Esophagus squamous epithelium (tissue), 5 donors: ENCODE results near the gene SLC17A7. TPM values are rescaled to one million over a fixed set of nuclear protein-coding genes. Genes with fewer than 3 reads are reported as not detected.

Experiments
- DNase-seq: peaks from one replicate; lab custom pipeline; 2025; lab: John Stamatoyannopoulos, UW
- H3K27ac ChIP-seq, 4 donors: fragments of 200-600 bp; sonication (generic); one replicate each; pipeline ENCODE4 v1.5.1; 2016 to 2019; ENCODE audit warnings: mild to moderate bottlenecking in 1 of 4
- H3K27me3 ChIP-seq, 4 donors: fragments of 200-600 bp; sonication (generic); 1 replicate in 3 of 4; 2 replicates in 1 of 4; pipeline versions ENCODE4 v1.5.1 to v1.6.0; 2017 to 2021; ENCODE audit warnings: antibody characterized with exemption in 1 of 4
- H3K36me3 ChIP-seq, 3 donors: fragments of 200-600 bp; sonication (generic); one replicate each; pipeline ENCODE4 v1.5.1; 2016 to 2019
- H3K4me1 ChIP-seq, 3 donors: fragments of 200-600 bp; sonication (generic); one replicate each; pipeline ENCODE4 v1.5.1; 2017 to 2019
- H3K4me3 ChIP-seq, 4 donors: fragments of 200-600 bp; sonication (generic); 1 replicate in 3 of 4; 2 replicates in 1 of 4; pipeline ENCODE4 v1.5.1; 2016 to 2019; ENCODE audit warnings: mild to moderate bottlenecking in 2 of 4, moderate library complexity in 1 of 4
- H3K9me3 ChIP-seq, 3 donors: fragments of 200-600 bp; sonication (generic); one replicate each; pipeline ENCODE4 v1.5.1; 2016 to 2019
- CTCF ChIP-seq, 6 experiments: fragments of 450-650 bp in 4 of 6; fragments of 200-600 bp in 2 of 6; sonication (generic) in 2 of 6; IDR thresholded peaks; one replicate each; pipeline ENCODE4 v1.5.1; 2016 to 2019; ENCODE audit warnings: antibody characterized with exemption in 6 of 6, mild to moderate bottlenecking in 4 of 6, moderate library complexity in 4 of 6
- POLR2A ChIP-seq, 4 donors: fragments of 450-650 bp; IDR thresholded peaks; one replicate each; pipeline ENCODE4 v1.6.1; 2017; ENCODE audit warnings: antibody characterized with exemption in 4 of 4, mild to moderate bottlenecking in 4 of 4, moderate library complexity in 3 of 4
- WGBS, 2 donors: methylation state at CpG; one replicate each; pipeline ENCODE4 v1.1.5; 2018; 5-methylcytosine and 5-hydroxymethylcytosine counted together
- intact Hi-C: fragments of 100-400 bp; cut with DNase I; formaldehyde crosslinking; loops from one replicate; pipeline ENCODE4 v1.15.0; 2022
- total RNA-seq, 4 donors: library from RNA; depleted of rRNA; stranded (reverse); fragments of >200 nt; gene quantifications; one replicate each; pipeline ENCODE4 v1.1.0, GENCODE V29; 2016
- donor health status: DM: yes; HTN: yes; CAD: no.

The SLC17A7 gene
- total RNA-seq, 4 donors from 2014 or later: 0.13 to 1.5 (median 0.40) TPM

GRCh38 chr19:49390929-49391359, 50.4 kb downstream of the SLC17A7 start:
- Histone ChIP-seq H3K27me3 (peaks cover 0 to 49% (median 1%) of the 10 kb centered on the region in 4 donors), H3K36me3 (no peaks in the 10 kb centered on the region), H3K27ac (no peak overlapping the region), H3K4me3 (no peak overlapping the region), H3K4me1 (peaks cover 0 to 3% (median 0%) of the 10 kb centered on the region in 3 donors), H3K9me3 (no peaks in the 10 kb centered on the region)
- WGBS, 2 donors: 33 to 60% methylated on average over 7 to 9 of the region's 9 CpGs
- no peak for DNase-seq
- intact Hi-C loops: no loop called here
- TF ChIP-seq CTCF (IDR thresholded peaks at IDR 0.05): no peak
- no peak for TF ChIP-seq POLR2A (IDR thresholded peaks at IDR 0.05)

- H3K27me3 ChIP-seq: peaks cover 0 to 49% (median 1%) of the 10 kb centered on the region in 4 donors
- no peak for TF ChIP-seq POLR2A (IDR thresholded peaks at IDR 0.05)
- no peak for TF ChIP-seq CTCF (IDR thresholded peaks at IDR 0.05)
- WGBS, 2 donors: 52 to 54% methylated on average over 11 to 12 of the region's 26 CpGs
- no peak for DNase-seq
- intact Hi-C loops: no loop called here
- no peak overlapping the region for H3K4me3 ChIP-seq
- no peaks in the 10 kb centered on the region for H3K9me3 ChIP-seq
- no peak overlapping the region for H3K27ac ChIP-seq
- peaks cover 0 to 3% (median 0%) of the 10 kb centered on the region in 3 donors for H3K4me1 ChIP-seq
- H3K36me3 ChIP-seq: no peaks in the 10 kb centered on the region
These were observed 51.0 kb downstream of the SLC17A7 start for GRCh38 chr19:49390131-49390928.

GRCh38 chr19:49389406-49389805, 51.9 kb downstream of the SLC17A7 start:
- intact Hi-C loops: no loop called here
- Histone ChIP-seq H3K9me3 (no peaks in the 10 kb centered on the region), H3K36me3 (no peaks in the 10 kb centered on the region), H3K4me1 (peaks cover 0 to 3% (median 0%) of the 10 kb centered on the region in 3 donors), H3K4me3 (no peak overlapping the region), H3K27ac (no peak overlapping the region), H3K27me3 (peaks cover 0 to 42% (median 1%) of the 10 kb centered on the region in 4 donors)
- no peak for TF ChIP-seq POLR2A (IDR thresholded peaks at IDR 0.05)
- TF ChIP-seq CTCF (IDR thresholded peaks at IDR 0.05): no peak
- WGBS, 2 donors: 66 to 98% methylated on average over 7 to 16 of the region's 20 CpGs
- DNase-seq: no peak

- TF ChIP-seq CTCF (IDR thresholded peaks at IDR 0.05): peak in 1 of 6 experiments; percentile 6
- no peak for TF ChIP-seq POLR2A (IDR thresholded peaks at IDR 0.05)
- Histone ChIP-seq H3K4me3 (peak within 1 kb of the TSS in 3 of 4 donors; percentile 13 to 25 (median 21)), H3K27me3 (peaks cover 0 to 29% (median 1%) of the 10 kb centered on the region in 4 donors), H3K27ac (no peak within 1 kb of the TSS), H3K9me3 (peaks cover 0 to 8% (median 3%) of the 10 kb centered on the region in 3 donors), H3K36me3 (no peaks in the 10 kb centered on the region), H3K4me1 (peaks cover 0 to 3% (median 0%) of the 10 kb centered on the region in 3 donors)
- DNase-seq: peak; percentile 27
- 38 to 55% methylated on average over 29 to 33 of the region's 40 CpGs for WGBS, 2 donors
- intact Hi-C loops: no loop called here
These were observed 53.4 kb downstream of the SLC17A7 start, which contains the start of gene KASH5 for GRCh38 chr19:49387936-49388372. TSS of gene KASH5 (plus strand) at chr19:49388249. CDS start at chr19:49390884, 2,635 bp downstream.

- H3K36me3 ChIP-seq: no peaks in the 10 kb centered on the region
- TF ChIP-seq POLR2A (IDR thresholded peaks at IDR 0.05) (no peak), CTCF (IDR thresholded peaks at IDR 0.05) (no peak)
- 0 to 92% methylated on average over 1 of the region's 1 CpG for WGBS, 2 donors
- H3K4me3 ChIP-seq: no peak overlapping the region
- H3K9me3 ChIP-seq: peaks cover 0 to 21% (median 12%) of the 10 kb centered on the region in 3 donors
- DNase-seq: no peak
- no peaks in the 10 kb centered on the region for H3K4me1 ChIP-seq
- no peak overlapping the region for H3K27ac ChIP-seq
- H3K27me3 ChIP-seq: peaks cover 0 to 13% (median 1%) of the 10 kb centered on the region in 4 donors
- intact Hi-C loops: no loop called here
These were observed 57.7 kb downstream of the SLC17A7 start for GRCh38 chr19:49383599-49383998.
